ENCODE data around the gene TREH.

Gene TREH

GRCh38 chr11:118629761-118630661, 49.4 kb downstream of the TREH start:
- no peak for DNase-seq (ENCODE audit: low read depth)
- no peak overlapping the region for H3K4me3 ChIP-seq (ENCODE audit: control insufficient read depth, low read depth, low read length)
- no peak for TF ChIP-seq CTCF (conservative IDR thresholded peaks at IDR 0.05; ENCODE audit: control insufficient read depth, insufficient read depth, low read depth, low read length)

GRCh38 chr11:118628861-118629549, 50.4 kb downstream of the TREH start:
- DNase-seq (ENCODE audit: low read depth), result no peak
- TF ChIP-seq CTCF (conservative IDR thresholded peaks at IDR 0.05; ENCODE audit: control insufficient read depth, insufficient read depth, low read depth, low read length), result no peak
- H3K4me3 ChIP-seq (ENCODE audit: control insufficient read depth, low read depth, low read length), result no peak overlapping the region

GRCh38 chr11:118628432-118628831, 51.0 kb downstream of the TREH start:
- DNase-seq (ENCODE audit: low read depth), result no peak
- H3K4me3 ChIP-seq (ENCODE audit: control insufficient read depth, low read depth, low read length), result no peak overlapping the region
- TF ChIP-seq CTCF (conservative IDR thresholded peaks at IDR 0.05; ENCODE audit: control insufficient read depth, insufficient read depth, low read depth, low read length), result no peak

- DNase-seq (ENCODE audit: low read depth), result no peak
- no peak overlapping the region for H3K4me3 ChIP-seq (ENCODE audit: control insufficient read depth, low read depth, low read length)
- TF ChIP-seq CTCF (conservative IDR thresholded peaks at IDR 0.05; ENCODE audit: control insufficient read depth, insufficient read depth, low read depth, low read length), result no peak
Measured at GRCh38 chr11:118628031-118628430, 51.4 kb downstream of the TREH start.

- no peak for TF ChIP-seq CTCF (conservative IDR thresholded peaks at IDR 0.05; ENCODE audit: control insufficient read depth, insufficient read depth, low read depth, low read length)
- DNase-seq (ENCODE audit: low read depth), result no peak
- H3K4me3 ChIP-seq (ENCODE audit: control insufficient read depth, low read depth, low read length), result no peak overlapping the region
Measured at GRCh38 chr11:118627566-118627965, 51.9 kb downstream of the TREH start.

GRCh38 chr11:118625976-118626375, 53.5 kb downstream of the TREH start:
- H3K4me3 ChIP-seq (ENCODE audit: control insufficient read depth, low read depth, low read length), result no peak overlapping the region
- DNase-seq (ENCODE audit: low read depth), result no peak
- no peak for TF ChIP-seq CTCF (conservative IDR thresholded peaks at IDR 0.05; ENCODE audit: control insufficient read depth, insufficient read depth, low read depth, low read length)
